Peyer's patch (tissue), 4 donors: Measurements from ENCODE around the gene RAD51B. TPM values are rescaled to one million over a fixed set of nuclear protein-coding genes. Genes with fewer than 3 reads are reported as not detected.

Experiments used
- DNase-seq, 3 donors: peaks; one replicate each; pipeline ENCODE4 v3.0.0-alpha.2; 2017 to 2019
- H3K27ac ChIP-seq, 4 donors: fragments of 200-600 bp; sonication (generic); one replicate each; pipeline ENCODE4 v1.5.1; 2016 to 2019
- H3K27me3 ChIP-seq, 2 donors: fragments of 200-600 bp; sonication (generic); one replicate each; pipeline ENCODE4 v1.5.1; 2019
- H3K36me3 ChIP-seq, 3 donors: fragments of 200-600 bp; sonication (generic); one replicate each; pipeline ENCODE4 v1.5.1; 2016 to 2019
- H3K4me1 ChIP-seq, 4 donors: fragments of 200-600 bp; sonication (generic); one replicate each; pipeline ENCODE4 v1.5.1; 2016 to 2019
- H3K4me3 ChIP-seq, 4 donors: fragments of 200-600 bp; sonication (generic); 1 replicate in 3 of 4; 2 replicates in 1 of 4; pipeline ENCODE4 v1.5.1; 2016 to 2019; ENCODE audit warnings: mild to moderate bottlenecking in 1 of 4
- H3K9me3 ChIP-seq, 4 donors: fragments of 200-600 bp; sonication (generic); one replicate each; pipeline ENCODE4 v1.5.1; 2016 to 2019; ENCODE audit warnings: mild to moderate bottlenecking in 1 of 4
- CTCF ChIP-seq, 6 experiments: fragments of 450-650 bp in 4 of 6; fragments of 200-600 bp in 2 of 6; sonication (generic) in 1 of 6; IDR thresholded peaks; one replicate each; pipeline ENCODE4 v1.5.1; 2017 to 2019; ENCODE audit warnings: antibody characterized with exemption in 6 of 6, mild to moderate bottlenecking in 3 of 6, moderate library complexity in 1 of 6
- POLR2A ChIP-seq, 2 donors: fragments of 450-650 bp; IDR thresholded peaks; one replicate each; pipeline ENCODE4 v1.5.1; 2017; ENCODE audit warnings: antibody characterized with exemption in 2 of 2, mild to moderate bottlenecking in 2 of 2, moderate library complexity in 2 of 2
- total RNA-seq, 4 donors: library from RNA; depleted of rRNA; stranded (reverse); fragments of >200 nt; gene quantifications; one replicate each; pipeline ENCODE4 v1.1.0, GENCODE V29; 2016

Gene RAD51B
- total RNA-seq, 4 donors from 2014 or later, result 12.6 to 103 (median 33.1) TPM

DNA sequence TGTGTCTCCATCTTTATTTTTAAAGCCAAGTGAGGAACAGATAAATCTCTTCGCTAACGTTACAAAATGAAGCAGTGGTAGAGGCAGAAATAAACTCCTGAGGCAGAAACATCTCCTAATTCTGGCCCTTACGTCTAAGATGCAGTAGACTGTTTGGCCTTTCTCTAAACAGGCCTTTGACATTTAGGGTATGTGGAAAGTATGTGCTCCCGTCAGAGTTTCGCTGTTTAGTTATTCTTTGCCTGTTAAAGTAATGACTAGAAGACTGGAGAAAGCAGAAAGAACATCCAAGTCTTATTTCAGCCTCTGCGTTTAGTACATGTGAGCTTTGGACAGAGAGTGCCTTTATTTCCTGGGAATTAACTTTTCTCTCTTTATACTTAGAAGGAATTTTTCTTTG is 216.6 kb downstream of the RAD51B start:
- H3K27ac ChIP-seq, result peak overlapping the region in 2 of 4 donors; percentile 10 to 68
- no peak for DNase-seq
- no peaks in the 10 kb centered on the region for H3K36me3 ChIP-seq
- TF ChIP-seq CTCF (IDR thresholded peaks at IDR 0.05) (no peak), POLR2A (IDR thresholded peaks at IDR 0.05) (no peak)
- H3K27me3 ChIP-seq, result no peaks in the 10 kb centered on the region
- H3K4me1 ChIP-seq, result no peaks in the 10 kb centered on the region
- no peaks in the 10 kb centered on the region for H3K9me3 ChIP-seq
- no peak overlapping the region for H3K4me3 ChIP-seq

DNA sequence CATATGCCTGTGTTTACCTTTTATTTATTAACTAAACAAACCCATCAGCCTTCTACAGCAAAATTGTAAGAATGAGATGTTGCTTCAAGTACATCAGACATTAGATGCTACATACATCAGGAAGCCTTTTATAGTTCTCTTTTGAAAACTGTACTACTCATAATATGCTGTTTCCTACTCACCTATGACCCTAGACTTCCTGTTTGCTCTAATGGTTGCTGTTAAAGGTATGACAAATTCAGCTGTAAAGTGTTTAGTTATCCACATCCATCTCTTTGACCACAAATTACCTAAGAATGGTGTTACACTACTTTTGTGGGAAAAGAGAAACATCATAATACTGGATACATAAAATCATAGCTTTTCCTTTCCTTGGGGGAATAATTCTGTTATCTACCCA is 220.0 kb downstream of the RAD51B start:
- no peaks in the 10 kb centered on the region for H3K4me1 ChIP-seq
- TF ChIP-seq POLR2A (IDR thresholded peaks at IDR 0.05) (no peak), CTCF (IDR thresholded peaks at IDR 0.05) (no peak)
- no peaks in the 10 kb centered on the region for H3K27me3 ChIP-seq
- H3K36me3 ChIP-seq, result no peaks in the 10 kb centered on the region
- no peak for DNase-seq
- peak overlapping the region in 1 of 4 donors; percentile 67 for H3K27ac ChIP-seq
- H3K4me3 ChIP-seq, result no peak overlapping the region
- no peaks in the 10 kb centered on the region for H3K9me3 ChIP-seq

GRCh38 chr14:68040633-68041369 is 221.2 kb downstream of the RAD51B start:
- TF ChIP-seq POLR2A (IDR thresholded peaks at IDR 0.05) (no peak), CTCF (IDR thresholded peaks at IDR 0.05) (no peak)
- Histone ChIP-seq H3K4me3 (no peak overlapping the region), H3K27me3 (no peaks in the 10 kb centered on the region), H3K27ac (peak overlapping the region in 1 of 4 donors; percentile 59), H3K4me1 (no peaks in the 10 kb centered on the region), H3K36me3 (no peaks in the 10 kb centered on the region), H3K9me3 (no peaks in the 10 kb centered on the region)
- no peak for DNase-seq

DNA sequence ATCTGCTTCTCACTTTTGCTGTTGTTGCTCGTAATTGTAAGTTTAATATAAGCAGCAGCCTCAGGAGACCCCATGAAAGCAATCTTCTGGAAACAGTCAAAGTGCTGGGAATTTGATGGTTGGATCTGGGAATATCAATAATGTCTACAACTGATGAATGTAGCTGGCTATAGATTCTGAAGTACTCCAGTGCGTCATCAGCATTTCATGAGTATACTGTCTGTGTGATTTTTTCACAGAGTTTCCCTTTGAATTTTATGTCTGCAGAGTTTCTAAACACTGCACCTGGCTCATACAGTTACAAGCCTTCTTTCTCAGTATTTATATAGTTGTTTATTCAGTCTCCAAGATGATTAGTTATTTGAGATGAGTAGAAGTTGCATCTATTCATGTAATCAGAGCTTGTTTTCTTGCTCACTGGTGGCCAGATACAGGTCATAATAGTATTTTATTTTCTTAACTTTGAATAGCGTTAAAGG is 222.3 kb downstream of the RAD51B start:
- no peak overlapping the region for H3K4me3 ChIP-seq
- no peak for TF ChIP-seq CTCF (IDR thresholded peaks at IDR 0.05)
- no peak for TF ChIP-seq POLR2A (IDR thresholded peaks at IDR 0.05)
- H3K9me3 ChIP-seq, result no peaks in the 10 kb centered on the region
- H3K27ac ChIP-seq, result peak overlapping the region in 1 of 4 donors; percentile 59
- no peaks in the 10 kb centered on the region for H3K4me1 ChIP-seq
- H3K36me3 ChIP-seq, result no peaks in the 10 kb centered on the region
- DNase-seq, result no peak
- H3K27me3 ChIP-seq, result no peaks in the 10 kb centered on the region

DNA sequence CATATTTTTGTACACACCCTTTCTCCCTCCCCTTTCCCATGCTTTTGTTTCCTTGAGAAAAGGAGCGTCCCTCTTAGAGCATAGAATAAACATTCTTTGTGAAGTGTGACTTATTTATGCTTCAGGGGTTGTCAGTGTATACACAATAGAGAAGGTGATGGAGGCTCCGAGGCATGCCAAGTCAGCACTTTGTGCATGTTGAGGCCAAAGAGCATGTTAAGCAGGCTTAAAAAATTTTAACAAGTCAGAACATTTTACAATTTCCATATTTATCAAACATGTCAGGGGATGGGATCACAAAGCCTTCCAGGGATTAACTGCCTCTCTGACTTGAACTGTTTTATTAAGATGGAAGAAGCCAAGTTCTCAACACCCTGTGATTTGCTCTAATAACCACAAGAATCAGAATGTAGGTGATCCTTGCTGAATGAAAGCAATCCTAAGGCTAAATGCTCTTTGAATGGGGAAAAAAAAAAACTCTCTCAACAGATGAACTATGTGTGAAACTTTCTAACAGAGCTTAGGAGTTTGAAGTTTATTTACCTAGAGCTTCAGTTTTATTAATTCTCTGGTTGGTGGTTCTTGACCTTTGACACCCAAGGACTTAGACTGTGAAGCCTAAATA is 223.1 kb downstream of the RAD51B start:
- TF ChIP-seq POLR2A (IDR thresholded peaks at IDR 0.05), result no peak
- no peak for TF ChIP-seq CTCF (IDR thresholded peaks at IDR 0.05)
- no peaks in the 10 kb centered on the region for H3K27me3 ChIP-seq
- no peaks in the 10 kb centered on the region for H3K36me3 ChIP-seq
- H3K9me3 ChIP-seq, result no peaks in the 10 kb centered on the region
- H3K4me1 ChIP-seq, result no peaks in the 10 kb centered on the region
- H3K4me3 ChIP-seq, result no peak overlapping the region
- DNase-seq, result no peak
- H3K27ac ChIP-seq, result peak overlapping the region in 1 of 4 donors; percentile 59
